Activated T-cell treated with anti-CD3 and anti-CD28 coated beads for 24 hours (primary cell): ENCODE data around the gene CEBPG.
A peak's percentile ranks its signal among the peaks of the same experiment; 100 is the strongest.

ENCODE experiments used
- DNase-seq: peaks from one replicate; pipeline ENCODE4 v3.0.0-alpha.2; 2020; ENCODE audit warnings: low read depth

CEBPG gene

DNA sequence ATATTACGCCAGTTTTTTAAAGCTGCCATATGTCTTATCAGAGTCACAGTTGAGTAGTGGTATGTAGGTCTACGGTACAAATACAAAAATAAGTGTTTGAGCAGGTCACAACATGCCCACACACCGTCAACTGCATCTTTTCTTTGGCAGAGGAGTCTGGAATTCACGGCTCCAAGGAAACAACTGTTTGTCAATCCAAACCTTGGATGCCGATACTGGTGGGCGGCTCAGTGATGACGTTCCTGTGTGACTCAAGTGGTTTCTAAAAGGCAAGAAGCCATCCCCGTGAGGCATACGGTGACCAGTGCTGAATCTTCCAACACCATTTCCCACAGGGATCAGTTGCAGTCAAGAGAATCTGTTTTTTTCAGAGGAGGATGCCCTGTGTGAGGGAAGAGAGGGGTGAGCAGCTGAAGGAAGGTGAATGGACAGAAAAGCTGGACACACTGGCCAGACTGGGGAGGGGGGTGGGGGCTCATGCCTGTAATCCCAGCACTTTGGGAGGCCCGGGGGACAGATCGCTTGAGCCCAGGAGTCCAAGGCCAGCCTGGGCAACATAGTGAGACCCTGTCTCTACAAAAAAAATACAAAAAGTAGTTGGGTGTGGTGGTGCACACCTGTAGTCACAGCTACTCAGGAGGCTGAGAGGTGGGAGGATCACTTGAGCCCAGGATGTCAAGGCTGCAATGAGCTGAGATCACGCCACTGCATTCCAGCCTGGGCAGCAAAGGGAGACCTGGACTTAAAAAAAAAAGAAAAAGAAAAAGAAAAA lies 22.8 kb upstream of the CEBPG start:
- DNase-seq, result no peak

- DNase-seq, result no peak
These were observed 18.0 kb upstream of the CEBPG start for GRCh38 chr19:33355535-33355934.

DNA sequence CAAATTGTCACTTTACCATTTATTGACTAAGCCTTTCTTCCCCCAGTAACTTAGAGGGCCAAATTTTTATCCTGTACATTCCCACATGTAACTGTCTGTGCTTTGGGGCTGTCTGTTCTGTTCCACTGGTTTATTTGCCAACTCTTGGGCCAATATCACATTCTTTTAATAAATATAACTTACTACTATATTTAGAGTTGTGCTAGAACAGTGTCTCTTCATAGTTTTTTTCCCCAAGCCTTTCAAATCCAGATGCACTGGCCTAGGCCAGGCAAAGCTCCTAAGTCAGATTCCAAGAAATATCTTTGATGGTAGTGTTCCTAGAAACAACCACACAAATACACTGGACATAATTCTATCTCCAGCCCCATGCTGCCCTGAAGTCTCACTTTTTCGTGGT lies 16.0 kb upstream of the CEBPG start:
- no peak for DNase-seq

DNA sequence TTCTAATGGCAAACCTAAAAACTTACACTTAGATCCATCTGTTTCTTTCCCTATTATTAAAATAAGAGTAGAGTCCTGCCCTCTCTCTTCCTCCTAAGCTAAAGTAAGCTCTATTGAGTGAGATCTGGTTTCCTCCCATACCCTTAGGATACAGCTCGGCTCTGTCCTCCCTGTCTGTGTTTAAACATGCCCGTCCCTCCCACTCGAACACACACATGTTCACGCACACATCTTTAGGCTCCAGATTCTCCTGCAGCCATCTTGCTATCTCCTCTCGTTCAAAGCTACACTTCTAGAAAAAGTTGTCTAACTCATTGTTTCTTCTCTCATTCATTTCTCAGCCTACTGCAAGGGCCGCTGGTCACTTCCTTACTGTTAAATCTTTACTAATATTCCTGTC lies 15.1 kb upstream of the CEBPG start:
- DNase-seq, result no peak

- DNase-seq, result no peak
These were observed 13.9 kb upstream of the CEBPG start for GRCh38 chr19:33359581-33359980.

GRCh38 chr19:33362508-33363228 lies 10.8 kb upstream of the CEBPG start:
- no peak for DNase-seq

GRCh38 chr19:33363476-33363875 lies 10.0 kb upstream of the CEBPG start:
- no peak for DNase-seq

DNA sequence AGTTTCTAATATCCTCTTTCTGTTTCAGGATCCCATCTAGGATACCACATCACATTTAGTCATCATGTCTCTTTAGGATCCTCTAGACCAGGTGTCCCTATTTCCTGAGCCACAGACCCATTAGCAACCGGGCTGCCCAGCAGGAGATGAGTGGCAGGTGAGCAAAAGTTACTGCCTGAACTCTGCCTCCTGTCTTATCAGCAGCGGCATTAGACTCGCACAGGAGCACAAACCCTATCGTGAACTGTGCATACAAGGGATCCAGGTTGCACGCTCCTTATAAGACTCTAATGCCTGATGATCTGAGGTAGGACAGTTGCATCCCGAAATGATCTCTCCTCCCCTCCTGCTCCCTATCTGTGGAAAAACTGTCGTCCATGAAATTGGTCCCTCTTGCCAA lies 7.8 kb upstream of the CEBPG start:
- DNase-seq, result no peak

GRCh38 chr19:33366127-33366526 lies 7.4 kb upstream of the CEBPG start:
- no peak for DNase-seq

DNA sequence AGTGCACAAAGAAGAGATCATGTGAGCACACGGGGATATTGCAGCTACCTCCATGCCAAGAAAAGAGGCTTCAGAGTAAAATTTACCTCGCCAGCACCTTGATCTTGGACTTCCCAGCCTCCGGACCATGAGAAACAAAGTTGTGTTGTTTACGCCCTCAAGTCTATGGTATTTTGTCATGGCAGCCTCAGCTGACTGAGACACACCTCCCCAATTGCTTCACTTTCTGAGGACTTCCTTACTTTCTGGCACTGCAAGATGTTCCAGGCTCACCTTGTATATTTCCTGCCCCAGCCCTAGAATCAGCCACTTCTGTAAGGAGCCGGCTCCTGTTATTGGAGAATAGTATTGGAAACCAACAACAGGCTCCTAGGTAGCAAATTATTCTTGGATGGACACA lies 6.6 kb upstream of the CEBPG start:
- no peak for DNase-seq

DNA sequence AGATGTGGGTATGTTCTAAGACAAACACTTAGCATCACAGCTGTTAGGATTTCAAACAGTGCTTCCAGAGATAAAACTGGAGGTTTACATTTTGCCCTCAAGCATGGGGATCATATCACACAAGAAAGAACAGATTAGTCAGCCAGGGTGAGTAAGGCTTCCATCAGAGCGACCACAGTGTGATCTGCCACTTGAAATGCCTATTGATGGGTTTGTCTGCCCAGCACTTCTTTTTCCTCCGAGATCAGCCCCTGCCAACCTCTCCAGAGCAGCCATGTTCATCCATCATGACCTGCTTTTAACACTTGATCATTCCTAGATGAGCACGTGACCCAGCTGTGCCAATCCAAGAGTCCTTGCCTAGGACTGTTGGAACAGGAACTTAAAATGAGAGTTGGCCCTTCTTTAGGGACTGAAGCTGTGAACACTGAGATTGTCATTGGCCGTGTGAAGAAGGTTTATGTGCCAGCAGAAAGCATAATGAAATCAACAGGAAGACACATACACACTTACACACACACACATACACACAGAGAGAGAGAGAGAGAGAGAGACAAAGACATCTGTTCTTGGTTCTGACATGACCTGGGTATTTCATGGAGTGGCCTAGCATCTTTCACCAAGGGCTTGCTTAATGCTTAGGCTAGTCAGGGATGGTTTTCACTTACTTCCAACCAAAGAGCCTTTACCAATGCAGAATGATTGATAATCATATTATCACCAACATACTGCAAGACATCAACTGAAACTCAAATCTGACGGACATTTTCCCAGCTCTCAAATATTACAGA lies 5.2 kb upstream of the CEBPG start:
- DNase-seq, result no peak

DNA sequence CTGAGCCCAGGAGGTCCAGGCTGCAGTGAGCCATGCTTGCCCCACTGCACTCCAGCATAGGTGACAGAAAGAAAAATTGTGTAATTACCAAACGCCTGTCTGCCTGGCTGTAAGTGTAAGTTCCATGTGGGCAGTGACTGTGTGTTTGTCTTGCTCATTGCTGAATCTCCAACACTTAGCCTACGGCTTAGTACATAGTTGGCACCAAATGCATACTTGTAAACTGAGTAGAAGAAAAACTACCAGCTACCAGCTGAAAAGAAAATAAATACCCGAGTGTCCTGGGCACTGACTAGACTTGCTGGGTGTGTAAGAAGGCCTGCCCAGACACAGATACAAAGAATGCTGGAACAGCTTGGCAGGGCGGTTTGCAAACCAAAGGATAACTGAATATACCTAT lies 2.7 kb upstream of the CEBPG start:
- no peak for DNase-seq

- DNase-seq, result peak; percentile 37
These were observed 766 bp downstream of the CEBPG start for GRCh38 chr19:33374236-33374714.

DNA sequence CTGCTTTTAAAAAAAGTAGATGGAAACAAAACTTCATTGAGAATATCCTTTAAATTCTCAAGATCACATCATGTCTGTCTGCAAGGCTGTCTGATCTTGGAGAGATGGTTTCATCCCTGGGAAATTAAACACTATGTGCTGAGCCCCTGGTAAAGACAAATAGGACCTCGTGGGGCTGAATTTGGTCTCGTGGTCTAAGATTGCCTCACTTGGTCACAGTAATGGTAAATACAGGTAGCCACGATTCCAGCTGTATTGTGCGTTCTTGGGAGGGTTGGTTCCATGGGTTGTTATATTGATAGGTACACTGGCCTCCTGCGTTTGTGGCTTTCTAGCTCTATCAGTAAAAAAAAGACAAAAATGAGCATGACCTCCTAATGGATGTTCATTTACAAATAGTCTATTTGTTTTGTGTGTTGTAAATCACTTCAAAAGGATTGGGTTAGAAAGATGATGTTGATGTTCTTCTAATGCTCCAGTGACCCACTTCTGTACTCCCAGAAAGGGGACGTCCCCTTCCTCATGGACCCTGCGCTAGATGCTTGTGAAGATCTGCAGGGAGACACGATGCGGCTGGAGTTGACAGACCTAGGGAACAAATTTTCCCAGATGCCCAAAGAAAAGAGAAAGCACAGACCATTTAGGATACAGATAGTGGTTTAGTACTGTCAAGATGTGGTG lies 1.8 kb downstream of the CEBPG start:
- no peak for DNase-seq

GRCh38 chr19:33375837-33376159 lies 2.3 kb downstream of the CEBPG start:
- no peak for DNase-seq

- DNase-seq, result no peak
These were observed 2.9 kb downstream of the CEBPG start for GRCh38 chr19:33376423-33376822.

GRCh38 chr19:33376941-33377557 lies 3.5 kb downstream of the CEBPG start:
- DNase-seq, result no peak

DNA sequence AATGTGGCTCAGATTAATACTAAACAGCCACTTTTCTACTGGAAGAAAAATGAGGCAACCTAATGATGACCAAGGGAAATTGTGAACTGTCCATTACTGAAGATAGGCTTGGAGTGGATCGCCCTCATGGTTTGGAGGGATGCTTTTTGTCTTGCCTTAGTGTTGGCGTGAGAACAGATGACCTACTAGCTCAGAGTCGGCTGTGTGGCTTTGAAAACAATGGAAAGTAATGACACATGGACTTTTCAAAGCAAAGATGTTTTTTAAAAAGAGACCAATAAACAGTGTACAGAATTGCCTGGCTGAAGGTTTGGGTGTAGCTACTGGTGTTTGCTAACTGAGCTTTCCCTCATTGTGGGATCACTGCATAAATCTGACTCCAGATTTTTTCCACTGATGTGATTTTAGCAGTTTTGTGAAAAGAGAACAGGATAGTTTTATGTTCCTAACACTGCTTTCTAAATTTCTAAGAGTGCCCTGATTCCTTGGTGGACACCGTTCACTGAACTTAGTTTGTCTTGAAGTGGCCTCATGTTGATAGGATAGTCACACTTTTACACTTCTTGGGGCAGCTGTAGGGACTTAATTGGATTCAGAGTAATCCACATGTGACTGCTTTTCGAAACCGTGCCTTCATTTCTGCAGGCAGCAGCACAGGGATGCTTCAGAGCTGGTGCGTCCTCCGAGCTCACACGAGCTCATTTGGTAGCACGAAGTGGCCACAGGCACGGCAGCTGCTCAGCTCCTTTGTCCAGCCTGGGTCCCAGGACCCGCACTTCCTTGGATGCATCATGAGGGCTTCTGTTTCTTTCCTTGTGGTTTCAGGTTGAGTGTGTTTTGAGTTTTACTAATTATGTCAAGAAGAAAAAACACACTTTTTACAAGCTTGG lies 4.3 kb downstream of the CEBPG start:
- no peak for DNase-seq

DNA sequence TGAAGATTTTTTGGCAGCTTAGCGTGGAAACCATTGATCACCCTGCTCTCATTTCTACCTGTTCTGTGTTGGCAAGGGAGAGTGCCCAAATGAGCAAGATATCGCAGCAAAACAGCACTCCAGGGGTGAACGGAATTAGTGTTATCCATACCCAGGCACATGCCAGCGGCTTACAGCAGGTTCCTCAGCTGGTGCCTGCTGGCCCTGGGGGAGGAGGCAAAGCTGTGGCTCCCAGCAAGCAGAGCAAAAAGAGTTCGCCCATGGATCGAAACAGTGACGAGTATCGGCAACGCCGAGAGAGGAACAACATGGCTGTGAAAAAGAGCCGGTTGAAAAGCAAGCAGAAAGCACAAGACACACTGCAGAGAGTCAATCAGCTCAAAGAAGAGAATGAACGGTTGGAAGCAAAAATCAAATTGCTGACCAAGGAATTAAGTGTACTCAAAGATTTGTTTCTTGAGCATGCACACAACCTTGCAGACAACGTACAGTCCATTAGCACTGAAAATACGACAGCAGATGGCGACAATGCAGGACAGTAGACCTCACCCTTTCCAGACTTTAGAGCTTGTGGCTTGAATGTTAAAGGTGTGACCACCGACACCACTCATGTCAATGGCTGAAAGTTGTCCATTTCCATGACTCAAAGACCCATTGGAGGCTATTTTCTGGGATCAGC lies 5.8 kb downstream of the CEBPG start:
- no peak for DNase-seq

- no peak for DNase-seq
These were observed 7.6 kb downstream of the CEBPG start for GRCh38 chr19:33381101-33381500.
